C4-2B (cell line): ENCODE data around the gene ZNRD2.

Experiments
- ZFX ChIP-seq: fragments of 450-650 bp; IDR thresholded peaks from 2 replicates; pipeline ENCODE4 v1.6.1; 2017
- TF ChIP-seq, protein P1 (sequence below): fragments of 450-650 bp; conservative IDR thresholded peaks from 2 replicates; pipeline ENCODE4 v1.5.1; 2017; ENCODE audit warnings: mild to moderate bottlenecking

DNA sequence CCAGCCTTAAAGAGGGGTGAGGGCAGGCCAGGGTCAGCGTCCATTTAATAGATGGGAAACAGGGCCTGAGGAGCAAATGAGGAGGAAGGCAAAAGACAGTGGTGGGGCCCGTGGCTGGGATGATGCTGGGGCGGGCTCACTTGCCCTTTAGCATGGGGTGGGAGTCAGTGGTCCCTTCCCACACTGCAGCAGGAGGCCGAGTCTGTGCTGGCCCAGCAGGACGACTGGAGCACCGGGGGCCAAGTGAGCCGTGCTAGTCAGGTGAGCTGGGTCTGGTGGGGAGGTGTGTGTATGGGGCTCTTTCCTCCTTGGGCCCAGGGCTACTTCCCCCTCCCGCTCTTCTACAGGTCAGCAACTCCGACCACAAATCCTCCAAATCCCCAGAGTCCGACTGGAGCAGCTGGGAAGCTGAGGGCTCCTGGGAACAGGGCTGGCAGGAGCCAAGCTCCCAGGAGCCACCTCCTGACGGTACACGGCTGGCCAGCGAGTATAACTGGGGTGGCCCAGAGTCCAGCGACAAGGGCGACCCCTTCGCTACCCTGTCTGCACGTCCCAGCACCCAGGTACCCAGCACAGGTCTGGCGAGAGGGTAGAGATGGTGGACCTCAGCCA is 32.6 kb upstream of the ZNRD2 start:
- TF ChIP-seq, protein P1, sequence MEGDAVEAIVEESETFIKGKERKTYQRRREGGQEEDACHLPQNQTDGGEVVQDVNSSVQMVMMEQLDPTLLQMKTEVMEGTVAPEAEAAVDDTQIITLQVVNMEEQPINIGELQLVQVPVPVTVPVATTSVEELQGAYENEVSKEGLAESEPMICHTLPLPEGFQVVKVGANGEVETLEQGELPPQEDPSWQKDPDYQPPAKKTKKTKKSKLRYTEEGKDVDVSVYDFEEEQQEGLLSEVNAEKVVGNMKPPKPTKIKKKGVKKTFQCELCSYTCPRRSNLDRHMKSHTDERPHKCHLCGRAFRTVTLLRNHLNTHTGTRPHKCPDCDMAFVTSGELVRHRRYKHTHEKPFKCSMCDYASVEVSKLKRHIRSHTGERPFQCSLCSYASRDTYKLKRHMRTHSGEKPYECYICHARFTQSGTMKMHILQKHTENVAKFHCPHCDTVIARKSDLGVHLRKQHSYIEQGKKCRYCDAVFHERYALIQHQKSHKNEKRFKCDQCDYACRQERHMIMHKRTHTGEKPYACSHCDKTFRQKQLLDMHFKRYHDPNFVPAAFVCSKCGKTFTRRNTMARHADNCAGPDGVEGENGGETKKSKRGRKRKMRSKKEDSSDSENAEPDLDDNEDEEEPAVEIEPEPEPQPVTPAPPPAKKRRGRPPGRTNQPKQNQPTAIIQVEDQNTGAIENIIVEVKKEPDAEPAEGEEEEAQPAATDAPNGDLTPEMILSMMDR, result no peak
- TF ChIP-seq ZFX, result no peak
